Endodermal cell (in vitro differentiated cells): ENCODE results near the gene CAPN5. TPM values are rescaled to one million over a fixed set of nuclear protein-coding genes. Genes with fewer than 3 reads are reported as not detected.

Experiments
- DNase-seq: peaks from one replicate; pipeline ENCODE4 v3.0.0-alpha.2; 2017
- H3K27ac ChIP-seq: 2 replicates; pipeline ENCODE4 v1.5.1; 2013; ENCODE audit warnings: mild to moderate bottlenecking, low read depth, low read length, moderate library complexity
- H3K27me3 ChIP-seq: 2 replicates; pipeline ENCODE4 v1.6.1; 2013; ENCODE audit warnings: mild to moderate bottlenecking, low read length, moderate library complexity; ENCODE audit not compliant: insufficient read depth, control insufficient read depth, poor library complexity, severe bottlenecking
- H3K36me3 ChIP-seq: 2 replicates; pipeline ENCODE4 v1.7.0; 2013; ENCODE audit warnings: mild to moderate bottlenecking, low read length, moderate library complexity; ENCODE audit not compliant: control insufficient read depth, insufficient read depth
- H3K4me1 ChIP-seq: one replicate; pipeline ENCODE4 v1.7.0; 2013; ENCODE audit warnings: low read length; ENCODE audit not compliant: control insufficient read depth, insufficient read depth
- H3K4me3 ChIP-seq: 2 replicates; pipeline ENCODE4 v1.5.1; 2013; ENCODE audit warnings: mild to moderate bottlenecking, low read length, moderate library complexity
- H3K9ac ChIP-seq: 2 replicates; pipeline ENCODE4 v1.6.1; 2013; ENCODE audit warnings: mild to moderate bottlenecking, low read length, moderate library complexity; ENCODE audit not compliant: poor library complexity, severe bottlenecking; ENCODE audit errors: extremely low read depth
- H3K9me3 ChIP-seq: 2 replicates; pipeline ENCODE4 v1.6.1; 2013; ENCODE audit warnings: mild to moderate bottlenecking, low read length, moderate library complexity; ENCODE audit not compliant: control insufficient read depth
- H3K27ac Mint-ChIP-seq: 2 replicates; pipeline ENCODE4 v1.8.0; 2020; ENCODE audit warnings: mixed read lengths
- H3K27me3 Mint-ChIP-seq: 2 replicates; pipeline ENCODE4 v1.8.0; 2021; ENCODE audit warnings: mild to moderate bottlenecking, mixed read lengths; ENCODE audit not compliant: insufficient read depth
- H3K36me3 Mint-ChIP-seq: 2 replicates; pipeline ENCODE4 v1.8.0; 2020; ENCODE audit warnings: low read depth, mixed read lengths
- H3K4me1 Mint-ChIP-seq: 2 replicates; pipeline ENCODE4 v1.8.0; 2020; ENCODE audit warnings: mixed read lengths
- H3K4me3 Mint-ChIP-seq: 2 replicates; pipeline ENCODE4 v1.8.0; 2020; ENCODE audit warnings: mild to moderate bottlenecking, moderate library complexity, mixed read lengths
- H3K9me3 Mint-ChIP-seq: 2 replicates; pipeline ENCODE4 v1.8.0; 2020; ENCODE audit warnings: mild to moderate bottlenecking, mixed read lengths
- CTCF ChIP-seq: fragments of 200-600 bp; sonication (generic); conservative IDR thresholded peaks from 2 replicates; pipeline ENCODE4 v1.5.0; 2021; ENCODE audit warnings: antibody characterized with exemption, mild to moderate bottlenecking
- WGBS, 2 experiments: methylation state at CpG; one replicate each; pipeline versions ENCODE4 v1.1.5 to v1.1.7; 2013; ENCODE audit warnings: missing lambda C conversion rate in 2 of 2, mixed read lengths in 1 of 2; ENCODE audit not compliant: insufficient coverage in 1 of 2, insufficient read length in 1 of 2; 5-methylcytosine and 5-hydroxymethylcytosine counted together
- total RNA-seq, 2 donors: library from RNA; stranded (reverse); fragmentation: NEBNext Ultra II Directional in 1 of 2; extraction: Animal tissue kit (Norgen Biotek cat#: 25700) in 1 of 2; gene quantifications; 2 replicates in 1 of 2; 3 replicates in 1 of 2; pipeline ENCODE4 v1.2.1, GENCODE V29; 2021

CAPN5 gene
- total RNA-seq, 2 donors from 2014 or later: 17.5 to 21.5 TPM

GRCh38 chr11:77165066-77165465 is 98.3 kb downstream of the CAPN5 start:
- Histone ChIP-seq H3K36me3 (no peaks in the 10 kb centered on the region), H3K9me3 (no peaks in the 10 kb centered on the region), H3K27me3 (no peaks in the 10 kb centered on the region), H3K9ac (no peak overlapping the region), H3K4me3 (no peak overlapping the region), H3K4me1 (no peaks in the 10 kb centered on the region), H3K27ac (no peak overlapping the region)
- Mint-ChIP-seq H3K4me1 (peaks cover 2% of the 10 kb centered on the region), H3K4me3 (no peak overlapping the region), H3K36me3 (no peaks in the 10 kb centered on the region), H3K27me3 (no peaks in the 10 kb centered on the region), H3K9me3 (no peaks in the 10 kb centered on the region), H3K27ac (no peak overlapping the region)
- DNase-seq: no peak
- 84 to 94% methylated on average over 5 of the region's 5 CpGs for WGBS, 2 experiments
- TF ChIP-seq CTCF: no peak

GRCh38 chr11:77166021-77166420 is 99.2 kb downstream of the CAPN5 start:
- peaks cover 3% of the 10 kb centered on the region for H3K4me1 ChIP-seq
- no peak overlapping the region for H3K27ac Mint-ChIP-seq
- H3K9me3 ChIP-seq: no peaks in the 10 kb centered on the region
- H3K27me3 Mint-ChIP-seq: no peaks in the 10 kb centered on the region
- no peaks in the 10 kb centered on the region for H3K36me3 ChIP-seq
- H3K9me3 Mint-ChIP-seq: no peaks in the 10 kb centered on the region
- no peaks in the 10 kb centered on the region for H3K36me3 Mint-ChIP-seq
- 93% methylated on average over 5 to 8 of the region's 8 CpGs for WGBS, 2 experiments
- peaks cover 12% of the 10 kb centered on the region for H3K4me1 Mint-ChIP-seq
- H3K4me3 Mint-ChIP-seq: no peak overlapping the region
- no peak overlapping the region for H3K9ac ChIP-seq
- H3K4me3 ChIP-seq: no peak overlapping the region
- no peak for TF ChIP-seq CTCF
- H3K27ac ChIP-seq: no peak overlapping the region
- no peaks in the 10 kb centered on the region for H3K27me3 ChIP-seq
- no peak for DNase-seq

GRCh38 chr11:77167111-77167626 is 100.4 kb downstream of the CAPN5 start:
- H3K9me3 Mint-ChIP-seq: no peaks in the 10 kb centered on the region
- H3K4me1 Mint-ChIP-seq: peaks cover 22% of the 10 kb centered on the region
- Histone ChIP-seq H3K36me3 (no peaks in the 10 kb centered on the region), H3K9me3 (no peaks in the 10 kb centered on the region), H3K27me3 (no peaks in the 10 kb centered on the region), H3K4me1 (peaks cover 8% of the 10 kb centered on the region), H3K4me3 (no peak overlapping the region), H3K27ac (no peak overlapping the region), H3K9ac (no peak overlapping the region)
- H3K36me3 Mint-ChIP-seq: no peaks in the 10 kb centered on the region
- no peak for DNase-seq
- no peak overlapping the region for H3K4me3 Mint-ChIP-seq
- TF ChIP-seq CTCF: no peak
- H3K27ac Mint-ChIP-seq: peak overlapping the region; percentile 64
- no peaks in the 10 kb centered on the region for H3K27me3 Mint-ChIP-seq
- WGBS, 2 experiments: 80 to 89% methylated on average over 4 to 9 of the region's 9 CpGs
